Activated CD4-positive, alpha-beta T cell treated with anti-CD3 and anti-CD28 coated beads, Interleukin-2, amount 10 ng/mL, durations not matched to agents 7 days and 5 days (primary cell): Measurements from ENCODE around the gene SELENBP1. TPM values are rescaled to one million over a fixed set of nuclear protein-coding genes. Genes with fewer than 3 reads are reported as not detected.

Experiments
- total RNA-seq, 2 experiments: library from RNA; stranded (reverse); gene quantifications; one replicate each; pipeline ENCODE4 v1.2.3, GENCODE V29; 2021

SELENBP1 gene
- total RNA-seq, 2 experiments from 2014 or later, result not detected

Other genes with a start within 250 kb of the SELENBP1 start
- 1 to 10 TPM; 3.8 TPM for gene SEMA6C, start 226.1 kb downstream of the SELENBP1 start, total RNA-seq
- 10 to 100 TPM; 33.7 to 38.4 TPM for gene TNFAIP8L2, start 216.1 kb downstream of the SELENBP1 start, total RNA-seq
- gene LYSMD1, start 206.8 kb downstream of the SELENBP1 start, total RNA-seq, result 1 to 10 TPM; 4.0 to 4.9 TPM
- gene SCNM1, start 206.6 kb downstream of the SELENBP1 start, total RNA-seq, result 10 to 100 TPM; 63.7 to 70.9 TPM
- 1 to 10 TPM; 2.0 to 2.7 TPM for gene TMOD4, start 196.7 kb downstream of the SELENBP1 start, total RNA-seq
- 10 to 100 TPM; 77.1 to 79.6 TPM for gene VPS72, start 182.5 kb downstream of the SELENBP1 start, total RNA-seq
- gene PIP5K1A, start 174.2 kb downstream of the SELENBP1 start, total RNA-seq, result 10 to 100 TPM; 61.6 to 63.4 TPM
- 100 to 1,000 TPM; 170 to 190 TPM for gene PSMD4, start 118.0 kb downstream of the SELENBP1 start, total RNA-seq
- gene ZNF687, start 90.4 kb downstream of the SELENBP1 start, total RNA-seq, result 10 to 100 TPM; 27.4 to 27.7 TPM
- gene PI4KB, start 45.3 kb downstream of the SELENBP1 start, total RNA-seq, result 10 to 100 TPM; 62.8 to 69.5 TPM
- gene RFX5, start 25.5 kb downstream of the SELENBP1 start, total RNA-seq, result 10 to 100 TPM; 69.7 to 76.4 TPM
- 100 to 1,000 TPM; 290 to 303 TPM for gene PSMB4, start 26.9 kb upstream of the SELENBP1 start, total RNA-seq
- 10 to 100 TPM; 82.8 to 85.5 TPM for gene POGZ, start 86.8 kb upstream of the SELENBP1 start, total RNA-seq
- under 1 TPM; 0.17 to 0.30 TPM for gene CGN, start 138.7 kb upstream of the SELENBP1 start, total RNA-seq
- gene TUFT1, start 167.6 kb upstream of the SELENBP1 start, total RNA-seq, result 1 to 10 TPM; 1.9 to 2.2 TPM
- 10 to 100 TPM; 24.5 to 25.1 TPM for gene SNX27, start 239.3 kb upstream of the SELENBP1 start, total RNA-seq